Non-pigmented ciliary epithelial cell (primary cell): Measurements from ENCODE around the gene LASP1NB.

Experiments
- DNase-seq: peaks from one replicate; pipeline ENCODE4 v3.0.0-alpha.2; 2010; ENCODE audit warnings: low read depth

The LASP1NB gene

DNA sequence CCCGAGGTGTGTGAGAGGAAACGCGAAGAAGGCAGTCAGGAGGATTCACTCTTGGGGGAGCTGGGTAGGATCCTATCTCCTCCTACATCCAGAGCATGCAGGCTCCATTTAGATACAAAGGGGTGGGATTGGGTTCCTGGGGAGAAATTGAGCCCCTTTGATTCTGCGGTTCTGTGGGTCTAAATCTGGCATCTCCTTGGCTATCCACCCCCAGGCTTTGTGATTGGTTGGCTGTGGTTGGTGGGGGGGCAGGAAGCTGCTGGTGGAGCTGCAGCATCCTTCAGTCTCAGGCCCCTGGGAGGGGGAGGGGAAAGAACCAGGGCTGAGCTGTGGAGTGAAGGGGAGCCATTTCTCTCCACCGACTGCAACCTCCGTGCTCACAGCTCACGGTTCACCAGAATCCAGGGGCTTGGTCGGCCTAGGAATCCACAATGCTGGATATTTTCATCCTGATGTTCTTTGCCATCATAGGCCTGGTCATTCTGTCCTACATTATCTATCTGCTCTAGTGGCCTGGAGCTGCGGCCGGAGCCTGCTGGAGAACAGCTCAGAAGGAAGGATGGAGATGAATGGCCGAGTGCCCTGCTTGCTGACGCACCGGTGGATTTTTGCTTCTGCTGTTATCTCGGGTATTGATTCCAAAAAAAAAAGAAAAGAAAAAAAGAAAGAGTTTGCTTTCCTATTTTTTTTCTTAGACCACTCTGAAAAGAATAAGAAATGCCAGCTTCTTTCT, at the start of gene LASP1NB:
TSS of gene LASP1NB (plus strand) at position 352 of the 733 bp plus-strand sequence.
- DNase-seq = no peak

DNA sequence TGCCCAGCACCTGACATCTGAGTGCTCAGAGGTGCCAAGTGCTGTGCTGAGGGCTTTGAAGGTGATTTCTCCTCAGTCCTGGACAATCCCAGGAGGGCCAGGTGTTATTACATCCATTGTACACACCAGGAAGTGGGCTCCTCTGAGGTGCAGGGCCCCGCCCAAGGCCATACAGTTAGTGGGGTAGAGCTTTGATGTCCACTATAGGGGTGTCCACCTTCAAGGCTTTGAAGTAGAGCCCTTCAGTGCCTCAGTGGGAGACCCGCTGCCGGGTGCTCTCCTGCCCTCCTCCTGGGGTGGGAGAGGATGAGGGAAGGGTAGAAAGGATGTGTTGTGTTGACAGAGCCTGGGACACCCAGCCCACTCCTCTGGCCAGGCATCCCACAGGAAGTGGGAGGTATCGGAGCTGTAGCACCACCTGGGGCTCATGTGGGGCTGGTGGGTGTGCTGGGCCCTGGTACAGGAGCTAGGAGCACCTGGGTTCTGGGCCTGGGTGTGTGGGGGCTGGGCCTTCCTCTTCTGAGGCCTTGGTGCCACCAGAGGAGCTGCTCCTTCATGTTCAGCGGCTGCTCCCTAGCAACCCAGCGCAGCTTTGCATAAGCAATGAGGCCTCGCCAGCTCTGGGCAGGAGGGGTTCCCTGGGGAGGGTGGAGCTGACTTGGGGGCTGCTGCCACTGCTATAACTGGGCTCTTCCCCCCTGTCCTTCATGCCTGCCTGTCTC, 48.1 kb upstream of the LASP1NB start:
- DNase-seq = no peak

DNA sequence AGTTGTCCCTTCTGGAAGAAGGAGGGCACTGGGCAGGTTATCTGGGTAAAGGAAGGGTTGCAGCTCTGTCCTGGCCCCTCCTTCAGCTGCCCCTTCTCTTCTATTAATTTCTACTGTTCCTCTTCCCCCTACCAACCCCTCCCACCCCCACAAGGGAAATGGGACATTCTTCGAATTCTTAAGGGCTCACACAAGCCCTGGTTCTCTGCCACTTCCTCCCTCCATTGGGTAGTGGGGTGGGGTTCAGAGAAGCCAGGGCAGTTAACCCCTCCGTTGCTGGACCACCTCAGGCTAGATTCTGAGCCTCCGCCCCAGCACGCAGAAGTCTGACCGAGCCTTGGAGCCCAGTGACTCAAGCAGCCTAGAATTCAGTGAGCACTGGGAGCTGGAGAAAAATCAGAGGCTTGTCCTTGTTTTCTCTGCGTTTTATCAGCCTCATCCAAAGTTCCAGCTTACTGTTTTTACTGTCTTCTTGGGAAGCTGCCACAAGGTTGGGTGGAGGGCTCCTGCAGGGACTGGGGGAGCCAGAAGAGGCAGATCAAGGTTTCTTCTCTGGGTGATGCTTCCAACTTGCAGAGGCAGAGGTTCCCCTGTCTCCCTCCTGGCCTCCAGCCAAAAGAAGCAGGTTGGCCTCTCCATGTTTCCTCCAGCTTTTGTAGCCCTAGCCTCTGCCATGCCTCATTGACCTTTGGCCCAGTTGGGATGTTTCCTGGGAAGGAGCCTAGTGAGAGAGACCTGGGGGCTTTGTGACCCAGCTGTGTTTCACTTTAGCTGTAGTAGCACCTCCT, 45.3 kb upstream of the LASP1NB start:
- DNase-seq = no peak

DNA sequence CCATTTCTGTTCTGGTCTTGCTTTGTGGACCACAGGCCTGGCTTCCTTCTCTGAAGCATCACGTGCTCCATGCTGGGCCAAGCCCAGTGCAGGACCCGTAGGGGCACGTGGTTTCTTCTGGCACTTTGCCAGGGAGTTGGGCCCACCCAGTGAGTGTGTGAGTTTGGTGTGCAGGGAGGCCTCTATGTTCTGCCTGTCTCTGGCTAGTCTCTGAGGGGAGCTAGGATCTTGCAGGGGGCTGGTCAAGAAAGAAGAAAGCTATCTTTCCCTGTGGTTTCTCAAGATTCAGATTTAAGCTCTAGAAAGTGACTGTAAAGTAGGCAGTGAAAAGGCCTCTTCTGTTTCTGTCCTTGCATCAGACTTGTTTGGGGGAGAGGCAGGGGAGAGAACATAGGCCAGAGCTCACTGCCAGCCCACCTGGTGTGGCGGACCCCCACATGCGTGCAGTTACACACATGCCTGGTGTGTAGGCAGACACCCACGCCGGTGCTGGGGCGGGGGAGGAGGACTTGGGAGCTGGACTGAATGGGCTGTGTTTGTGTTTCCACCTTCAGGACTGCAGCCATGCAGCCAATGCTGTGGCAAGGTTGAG, 43.7 kb upstream of the LASP1NB start:
- DNase-seq = no peak

DNA sequence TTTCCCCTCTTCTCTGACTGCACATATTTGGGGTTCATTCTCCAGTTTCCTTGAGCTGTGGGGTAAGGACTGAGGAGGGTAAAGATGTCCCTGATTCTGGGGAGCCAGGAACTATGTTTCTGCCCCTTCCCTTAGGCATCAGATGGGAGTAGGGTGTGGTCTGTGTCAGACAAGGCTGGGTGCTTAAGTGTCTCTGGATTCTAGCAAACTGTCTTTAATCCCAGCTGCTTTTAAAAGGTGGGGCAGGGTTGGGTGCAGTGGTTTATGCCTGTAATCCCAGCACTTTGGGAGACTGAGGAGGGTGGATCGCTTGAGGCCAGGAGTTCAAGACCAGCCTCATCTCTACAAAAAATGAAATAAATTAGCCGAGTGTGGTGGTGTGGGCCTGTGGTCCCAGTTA, 42.5 kb upstream of the LASP1NB start:
- no peak for DNase-seq

DNA sequence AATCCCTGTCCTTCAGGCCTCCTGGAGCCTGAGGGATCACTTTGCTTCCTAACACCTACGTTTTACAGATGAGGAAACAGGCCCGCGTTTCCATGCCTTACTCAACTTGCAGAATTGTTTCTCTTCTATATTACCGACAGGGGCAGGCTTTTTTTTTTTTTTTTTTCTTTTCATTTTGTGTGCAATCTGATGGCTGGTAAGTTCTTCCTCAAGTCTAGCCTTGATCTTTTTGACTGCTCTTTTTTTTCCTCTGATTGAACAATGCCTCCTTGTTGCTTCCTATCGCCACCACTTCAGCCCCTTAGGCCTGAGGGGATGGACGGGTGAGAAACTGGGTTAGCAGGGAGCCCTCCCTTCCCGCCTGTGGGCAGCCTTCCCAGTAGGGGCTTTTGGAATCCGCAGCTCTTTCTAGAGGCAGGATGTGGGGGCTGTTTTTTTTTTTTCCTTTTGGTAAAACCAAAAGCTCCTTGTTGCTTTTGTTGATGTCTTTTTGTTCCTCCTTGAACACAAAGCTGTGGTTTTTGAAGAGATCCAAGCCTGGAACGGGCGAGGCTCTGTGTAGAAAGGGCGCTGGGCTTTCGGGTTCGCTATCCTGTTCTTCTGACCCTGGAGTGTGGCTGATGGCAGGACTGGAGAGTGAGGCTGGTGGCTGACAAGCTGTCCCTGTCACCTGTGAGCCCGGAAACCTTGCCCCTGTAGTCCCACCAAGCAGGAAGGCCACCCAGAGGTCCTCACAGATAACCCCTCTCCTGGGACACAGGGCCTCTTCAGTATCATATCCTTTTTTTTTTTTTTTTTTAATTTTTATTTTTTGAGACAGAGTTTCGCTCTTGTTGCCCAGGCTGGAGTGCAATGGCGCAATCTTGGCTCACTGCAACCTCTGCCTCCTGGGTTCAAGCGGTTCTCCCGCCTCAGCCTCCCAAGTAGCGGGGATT, 41.6 kb upstream of the LASP1NB start:
- no peak for DNase-seq

DNA sequence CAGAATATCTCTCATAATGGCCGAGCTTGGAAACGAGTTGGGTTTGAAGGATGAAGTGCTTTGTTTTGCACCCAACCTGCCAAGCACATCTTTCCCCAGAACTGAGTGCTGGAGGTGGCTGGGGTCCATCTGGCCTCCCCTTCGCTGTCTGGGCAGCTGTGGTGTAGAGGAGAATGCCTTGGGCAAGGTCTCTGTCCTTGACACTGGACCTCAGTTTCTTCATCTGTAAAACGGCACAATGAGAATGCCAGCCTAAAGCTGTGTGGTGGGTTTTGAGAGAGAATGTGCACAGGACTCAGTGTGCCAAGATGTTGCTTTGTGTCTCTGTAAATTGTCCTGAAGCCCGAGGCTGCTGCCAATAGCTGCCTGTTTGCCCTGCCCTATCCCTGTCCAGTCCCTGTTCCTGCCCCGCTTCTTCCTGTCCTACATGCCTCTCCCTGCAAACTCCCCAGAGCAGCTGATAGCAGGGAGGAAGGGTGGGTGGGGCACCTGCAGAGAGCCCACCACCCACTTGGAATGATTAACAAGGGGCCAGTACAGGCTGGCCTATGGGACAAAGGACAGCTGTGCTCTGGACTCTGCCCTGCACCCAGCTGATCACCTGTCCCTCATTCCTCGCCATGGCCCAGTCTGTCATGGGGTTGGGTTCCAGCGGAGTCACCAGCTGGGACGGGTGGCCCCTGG, 40.2 kb upstream of the LASP1NB start:
- DNase-seq = no peak

DNA sequence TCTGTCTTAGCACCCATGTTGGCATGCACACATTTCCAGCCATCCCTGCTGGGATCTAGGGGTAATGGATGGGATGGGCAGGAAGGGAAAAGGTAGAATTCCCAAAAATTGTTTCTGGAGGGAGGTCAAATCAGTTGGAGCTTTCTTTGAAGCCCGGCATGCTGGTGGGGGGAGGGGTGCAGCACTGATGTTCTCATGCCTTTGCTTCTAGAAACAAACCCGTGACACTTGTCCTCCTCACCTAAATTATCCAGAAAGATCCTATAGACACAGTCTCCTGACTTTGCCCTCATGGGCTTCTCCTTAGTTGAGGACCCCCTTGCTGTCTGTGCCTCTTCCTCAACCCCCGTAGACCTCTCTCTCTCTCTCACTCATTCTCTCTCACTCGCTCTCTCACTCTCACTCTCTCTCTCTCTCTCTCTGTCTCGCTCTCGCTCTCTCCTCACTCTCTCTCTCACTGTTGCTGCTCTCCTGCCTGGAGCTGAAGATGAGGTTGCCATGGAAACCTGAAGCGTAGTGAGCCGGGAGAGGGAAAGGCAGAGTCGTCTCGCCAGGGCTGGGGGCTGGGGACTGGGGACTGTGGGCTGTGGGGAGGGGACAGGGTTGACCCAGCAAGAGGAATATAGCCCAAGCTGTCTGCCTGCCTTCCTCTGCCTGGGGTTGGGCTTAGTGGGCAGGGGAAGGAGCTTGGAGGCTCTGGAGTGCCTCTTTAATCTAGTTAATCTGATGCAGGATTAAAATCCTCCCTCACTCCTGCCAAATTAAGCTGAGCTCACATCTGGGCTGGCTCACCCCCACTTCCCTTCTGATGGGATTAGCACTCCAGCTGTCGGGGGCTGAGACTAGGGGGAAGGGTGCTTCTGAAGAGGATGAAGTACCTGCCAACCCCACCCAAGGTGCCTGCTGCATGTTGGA, 39.4 kb upstream of the LASP1NB start:
- DNase-seq = no peak

DNA sequence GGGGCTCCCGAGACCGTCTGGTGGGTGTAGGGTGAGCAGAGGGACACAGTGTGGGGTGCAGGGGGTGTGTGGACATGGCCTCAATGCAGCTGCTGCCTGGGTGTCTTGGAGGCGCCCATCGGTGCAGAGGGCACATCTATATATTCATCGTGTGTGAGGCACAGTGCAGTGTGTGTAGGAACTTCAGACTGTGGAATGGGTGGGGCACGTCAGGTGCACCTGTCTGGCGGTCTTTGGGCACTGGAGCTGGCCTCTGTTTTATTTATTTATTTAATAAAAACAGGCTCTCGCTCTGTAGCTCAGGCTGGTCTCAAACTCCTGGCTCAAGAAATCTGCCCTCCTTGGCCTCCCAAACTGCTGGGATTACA, 38.8 kb upstream of the LASP1NB start:
- DNase-seq = no peak

DNA sequence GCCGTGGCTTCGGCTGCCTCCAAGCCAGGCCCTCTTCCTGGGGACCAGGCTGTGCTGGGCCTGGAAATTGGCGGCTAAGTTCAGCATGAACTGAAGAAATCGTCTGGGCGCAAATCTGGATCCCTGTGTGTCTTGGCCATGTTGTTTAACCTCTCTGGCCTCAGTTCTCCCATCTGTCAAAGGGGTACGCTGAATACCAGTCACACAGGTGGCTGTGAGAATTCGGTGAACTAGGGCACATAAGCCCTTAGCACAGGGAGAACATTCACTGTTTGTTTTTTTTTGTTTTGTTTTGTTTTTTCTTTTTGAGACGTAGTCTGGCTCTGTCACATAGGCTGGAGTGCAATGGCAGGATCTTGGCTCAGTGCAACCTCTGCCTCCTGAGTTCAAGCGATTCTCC, 36.6 kb upstream of the LASP1NB start:
- no peak for DNase-seq

DNA sequence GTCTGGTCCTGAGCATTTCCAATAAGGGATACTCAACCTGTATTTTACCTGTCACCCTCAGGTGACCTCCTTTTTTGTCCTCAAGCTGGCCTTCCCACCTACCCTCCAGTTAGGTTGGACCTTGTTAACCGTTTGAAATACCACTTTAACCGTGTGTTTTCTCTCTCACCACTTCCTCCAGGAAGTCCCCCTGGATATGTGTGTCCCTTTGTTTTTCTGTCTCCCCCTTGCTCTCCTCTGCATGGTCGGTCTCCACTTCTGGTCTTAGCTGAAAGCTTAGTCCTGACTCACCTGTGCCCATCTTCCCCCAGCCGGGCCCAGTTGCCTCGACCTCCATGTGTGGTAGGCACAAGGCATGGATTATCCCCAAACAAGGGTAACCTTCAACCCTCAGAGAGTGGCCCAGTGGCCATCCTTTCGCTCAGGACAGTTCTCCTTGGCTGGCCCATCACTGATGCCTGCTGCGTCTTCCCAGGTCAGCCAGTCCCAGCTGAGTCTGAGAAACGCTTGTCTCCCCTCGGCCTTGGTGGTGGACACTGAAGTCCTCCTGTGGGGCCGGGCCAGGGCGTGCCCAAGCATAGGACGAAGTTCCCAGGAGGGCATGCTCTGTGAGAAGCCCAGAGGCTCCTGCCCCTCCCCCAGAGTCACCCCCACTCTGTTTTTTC, 35.5 kb upstream of the LASP1NB start:
- DNase-seq = no peak

DNA sequence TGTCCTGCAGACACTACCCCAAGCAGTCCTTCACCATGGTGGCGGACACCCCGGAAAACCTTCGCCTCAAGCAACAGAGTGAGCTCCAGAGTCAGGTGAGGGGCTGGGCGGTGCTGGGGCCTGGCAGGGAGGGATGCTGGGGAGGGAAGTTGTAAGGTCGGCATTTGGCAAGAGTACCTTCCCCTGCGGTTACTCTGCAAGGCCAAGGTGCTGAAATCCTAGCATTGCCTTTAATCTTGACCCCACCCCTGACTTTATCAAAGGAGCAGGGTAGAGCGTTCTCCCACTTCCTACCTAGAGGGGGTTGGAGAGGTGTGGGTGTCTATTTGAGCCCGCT, 35.0 kb upstream of the LASP1NB start:
- no peak for DNase-seq

DNA sequence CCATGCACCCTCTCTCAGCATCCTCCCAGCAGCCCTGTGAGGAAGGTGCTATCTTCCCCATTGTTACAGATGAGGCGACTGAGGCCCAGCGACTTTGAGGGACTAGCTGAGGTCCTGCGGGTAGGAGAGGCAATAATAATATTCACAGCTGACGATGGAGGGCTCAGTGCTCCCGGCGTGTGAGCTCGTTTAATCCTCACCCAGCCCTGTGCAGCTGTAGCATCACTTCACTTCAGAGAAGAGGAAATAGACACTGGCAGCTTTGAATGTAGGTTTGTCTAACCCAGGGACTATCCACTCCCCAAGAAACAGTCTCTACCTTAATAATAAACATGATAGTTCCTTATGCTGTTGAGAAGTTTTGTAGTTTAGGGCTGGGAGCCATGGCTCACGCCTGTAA, 34.0 kb upstream of the LASP1NB start:
- no peak for DNase-seq

DNA sequence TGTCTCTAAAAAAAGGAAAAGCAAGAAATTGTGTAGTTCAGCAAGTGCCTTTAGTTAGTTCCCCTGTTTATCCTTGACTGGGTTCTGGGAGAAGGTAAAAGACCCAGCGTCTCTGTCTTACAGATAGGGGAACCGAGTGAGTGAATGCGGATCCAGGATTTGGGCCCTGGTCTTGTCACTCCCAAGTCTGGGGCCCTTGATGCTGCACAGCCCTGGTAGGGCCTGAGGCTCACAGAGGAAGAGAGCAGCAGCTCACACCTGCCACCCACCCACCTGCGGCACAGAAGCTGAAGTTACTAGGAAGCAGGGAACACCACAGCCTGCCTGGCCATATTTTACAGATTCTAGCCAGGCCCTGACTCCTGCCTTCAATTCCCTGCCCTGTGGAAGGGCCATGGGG, 33.3 kb upstream of the LASP1NB start:
- no peak for DNase-seq

DNA sequence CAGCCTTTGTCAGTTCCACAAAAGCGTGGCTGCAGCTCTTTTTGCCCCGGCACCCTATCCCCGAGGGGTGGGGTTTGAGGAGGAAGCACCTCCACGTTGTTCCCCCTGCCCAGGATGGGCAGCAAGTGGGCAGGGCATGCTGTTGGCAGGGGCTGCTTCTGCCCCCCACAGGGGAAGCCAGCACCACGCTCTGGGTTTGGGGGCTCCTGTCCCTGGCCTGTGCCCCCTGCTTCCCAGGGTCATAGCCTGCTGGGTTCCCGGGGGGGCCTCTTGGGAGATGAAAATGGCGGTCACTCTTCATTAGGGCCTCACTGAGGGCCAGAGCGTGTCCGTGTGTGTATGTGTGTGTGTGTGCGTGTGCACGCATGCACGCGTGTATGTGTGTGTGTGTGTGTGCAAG, 32.8 kb upstream of the LASP1NB start:
- no peak for DNase-seq

DNA sequence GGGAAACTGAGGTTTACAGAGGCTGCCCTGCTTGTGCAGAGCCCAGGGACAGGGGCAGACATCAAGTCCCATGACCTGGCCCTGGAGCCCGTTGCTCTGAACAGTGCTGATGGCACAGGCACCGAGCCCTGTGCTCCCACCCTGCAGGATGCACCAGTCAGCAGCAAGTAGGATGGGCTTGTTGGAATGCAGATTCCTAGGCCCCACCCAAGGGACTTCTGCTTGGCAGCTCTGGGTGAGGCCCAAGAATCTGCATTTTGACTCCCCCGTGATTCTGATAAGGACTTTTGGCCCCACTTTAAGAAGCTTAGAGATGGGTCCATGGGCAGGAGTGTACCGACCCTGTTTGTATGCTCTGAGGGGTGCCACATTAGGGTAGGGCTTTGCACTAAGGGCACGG, 32.3 kb upstream of the LASP1NB start:
- no peak for DNase-seq

DNA sequence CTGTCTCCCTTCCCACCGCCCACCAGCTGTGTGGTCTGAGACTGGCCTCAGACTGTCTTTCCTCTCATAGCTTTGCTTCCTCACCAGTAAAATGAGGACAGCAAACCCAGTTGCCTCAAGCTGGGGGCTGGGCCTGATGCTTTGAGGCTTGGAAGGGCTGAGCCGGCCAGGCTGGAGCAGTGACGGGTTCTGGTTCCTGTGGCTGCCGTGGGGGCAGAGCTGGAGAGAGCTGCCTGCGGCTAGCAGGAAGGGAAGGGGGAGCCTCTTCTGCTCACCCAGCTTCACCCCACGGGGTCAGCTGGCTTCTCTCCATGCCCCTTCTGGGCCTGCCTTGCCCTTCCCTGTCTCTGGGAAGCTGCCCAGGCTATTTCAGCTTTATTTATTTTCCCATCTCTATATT, 31.8 kb upstream of the LASP1NB start:
- DNase-seq = no peak

DNA sequence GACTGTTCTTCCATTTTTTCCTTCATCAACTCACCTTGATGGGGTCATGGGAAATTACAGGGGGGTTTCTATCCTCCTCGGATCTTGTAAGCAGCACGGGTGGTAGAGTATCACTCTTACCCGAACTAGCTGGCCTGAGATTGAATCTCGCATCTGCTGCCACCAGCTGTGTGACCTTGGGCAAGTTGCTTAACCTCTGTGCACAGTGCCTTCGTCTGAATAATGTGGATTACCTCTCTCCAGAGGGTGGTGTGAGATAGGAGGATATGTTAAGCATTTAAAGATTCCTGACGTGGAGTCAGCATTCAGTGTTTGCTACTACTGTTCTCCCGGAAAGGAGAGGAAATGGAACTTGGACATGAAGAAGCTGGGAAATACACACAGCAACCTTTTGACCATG, 31.1 kb upstream of the LASP1NB start:
- no peak for DNase-seq

DNA sequence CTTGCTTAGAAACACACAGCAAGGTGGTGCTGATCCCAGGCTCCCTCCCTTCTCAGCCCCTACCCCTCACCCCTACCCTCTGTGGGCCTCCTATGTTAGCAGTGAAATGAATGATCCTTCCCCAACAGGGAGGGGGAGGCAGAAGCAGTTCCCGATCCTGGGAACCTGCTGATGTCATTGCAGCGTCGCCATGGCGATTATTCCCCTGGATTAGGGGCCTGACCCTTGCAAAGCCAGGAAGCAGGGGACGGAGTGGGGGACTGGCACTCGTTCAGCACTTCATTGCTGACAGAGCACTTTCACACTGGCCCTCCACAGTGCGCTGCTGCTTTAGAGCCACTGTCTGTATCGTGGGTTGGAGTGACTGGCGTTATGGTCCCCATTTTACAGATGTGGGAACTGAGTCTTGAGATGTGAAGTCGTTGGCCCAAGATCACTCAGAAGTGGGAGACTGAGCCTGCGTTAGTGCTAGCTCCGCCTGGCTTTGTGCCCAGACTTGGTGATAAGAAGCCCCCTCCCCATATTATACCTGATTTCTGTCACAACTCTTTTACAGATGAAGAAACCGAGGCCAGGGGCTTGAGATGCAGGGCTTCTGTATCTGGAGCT, 29.0 kb upstream of the LASP1NB start:
- DNase-seq = no peak
